Stimulated activated CD8-positive, alpha-beta memory T cell treated with anti-CD3 and anti-CD28 coated beads, Interleukin-4, amount 100 ng/mL, for 24 hours (primary cell): Measurements from ENCODE around the gene SLC35E2B.
"Not testable (repeated sequence)": the region's sequence is repeated elsewhere in the genome, so short reads cannot be mapped to it uniquely, and the experiment has no call there.

Experiments
- DNase-seq: peaks from one replicate; pipeline ENCODE4 v3.0.0-alpha.2; 2020; ENCODE audit warnings: low read depth

The SLC35E2B gene

GRCh38 chr1:1674806-1675205, 17.8 kb downstream of the SLC35E2B start:
- DNase-seq, result not testable (repeated sequence)

DNA sequence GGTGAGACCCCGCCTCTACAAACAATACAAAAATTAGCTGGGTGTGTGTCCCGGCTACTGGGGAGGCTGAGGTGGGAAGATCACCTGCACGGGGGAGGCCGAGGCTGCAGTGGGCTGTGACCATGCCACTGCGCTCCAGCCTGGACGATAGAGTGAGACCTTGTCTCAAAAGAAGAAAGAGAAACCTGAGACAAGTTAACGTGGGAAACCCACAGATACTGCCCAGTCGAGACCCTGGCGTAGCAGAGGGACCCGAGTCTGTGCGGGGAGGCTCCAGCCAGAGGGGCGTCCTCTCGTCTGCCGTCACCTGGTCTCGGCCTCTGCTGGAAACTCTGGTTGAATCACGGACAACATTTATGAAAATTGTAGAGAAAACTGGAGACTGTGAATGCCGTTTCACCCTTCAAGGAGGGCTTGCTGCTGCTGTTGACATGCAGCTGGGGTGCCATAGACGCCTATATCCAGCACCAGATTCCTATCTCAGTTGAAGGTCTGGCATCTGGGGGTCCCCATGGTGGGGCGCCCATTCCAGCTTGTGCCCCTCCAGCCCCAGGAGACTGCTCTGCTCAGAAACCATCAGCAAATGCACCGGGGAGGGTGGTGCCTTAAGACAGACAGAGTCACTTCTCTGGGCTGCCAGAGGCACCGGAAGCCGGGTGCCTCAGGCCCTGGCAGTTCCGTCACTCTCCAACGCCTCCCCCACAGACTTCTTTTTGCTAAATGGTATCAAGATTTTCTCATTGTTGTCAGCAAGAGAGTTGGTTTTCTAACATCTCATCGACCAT, 20.2 kb downstream of the SLC35E2B start:
- DNase-seq, result no peak

- DNase-seq, result no peak
Measured at GRCh38 chr1:1671365-1672119, 21.1 kb downstream of the SLC35E2B start.

- no peak for DNase-seq
Measured at GRCh38 chr1:1670866-1671265, 21.7 kb downstream of the SLC35E2B start.

- DNase-seq, result no peak
Measured at GRCh38 chr1:1669468-1670440, 22.8 kb downstream of the SLC35E2B start.

- no peak for DNase-seq
Measured at GRCh38 chr1:1666526-1666925, 26.1 kb downstream of the SLC35E2B start.

DNA sequence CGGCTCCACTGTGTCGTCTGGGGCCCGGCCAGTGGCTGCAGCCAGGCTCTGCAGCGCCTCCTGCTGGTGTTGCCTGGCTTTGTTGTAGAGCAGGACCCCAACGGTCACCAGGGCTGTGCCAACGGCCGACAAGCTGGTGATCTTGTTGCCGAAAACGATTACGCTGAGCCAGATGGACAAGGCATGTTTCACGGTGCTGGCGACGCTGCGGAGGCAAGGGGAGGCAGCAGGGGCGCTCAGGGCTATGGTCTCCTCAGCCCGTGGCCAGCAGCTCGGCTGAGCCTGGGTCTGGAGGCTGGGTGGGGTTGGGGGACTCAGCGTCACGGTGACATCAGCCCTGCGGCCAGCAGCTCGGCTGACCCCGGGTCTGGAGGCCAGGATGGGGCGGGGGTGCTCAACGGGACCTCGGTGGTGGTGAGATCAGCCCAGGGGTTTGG, 26.8 kb downstream of the SLC35E2B start:
- DNase-seq, result no peak

- no peak for DNase-seq
Measured at GRCh38 chr1:1664941-1665814, 27.4 kb downstream of the SLC35E2B start.

DNA sequence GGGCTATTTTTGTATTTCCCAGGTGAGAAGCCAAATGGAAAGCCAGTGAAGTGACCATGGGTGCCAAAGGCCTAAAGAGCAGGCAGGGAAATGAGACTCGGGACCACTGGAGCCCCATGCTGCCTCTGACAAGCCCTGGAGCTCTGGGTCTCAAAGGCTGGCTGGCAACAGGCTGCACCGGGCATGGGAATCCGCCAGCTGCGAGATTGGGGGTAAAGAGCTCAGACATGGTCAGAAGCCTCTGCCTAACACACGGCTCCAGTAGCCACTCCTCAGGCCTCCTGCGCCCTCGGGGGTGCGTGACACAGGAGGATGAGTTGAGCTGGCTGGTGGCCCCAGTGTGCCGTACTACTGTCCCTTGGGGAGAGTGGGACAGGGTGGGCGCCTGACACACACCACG, 28.3 kb downstream of the SLC35E2B start:
- DNase-seq, result not testable (repeated sequence)

GRCh38 chr1:1662830-1663560, 29.6 kb downstream of the SLC35E2B start:
- not testable (repeated sequence) for DNase-seq

GRCh38 chr1:1662392-1662791, 30.2 kb downstream of the SLC35E2B start:
- not testable (repeated sequence) for DNase-seq

GRCh38 chr1:1658583-1659549, 33.7 kb downstream of the SLC35E2B start, which contains the start of gene CDK11B:
Gene CDK11B (minus strand): TSS chr1:1659004. CDS start chr1:1657485, 1,519 bp downstream.
- DNase-seq, result peak; percentile 91

DNA sequence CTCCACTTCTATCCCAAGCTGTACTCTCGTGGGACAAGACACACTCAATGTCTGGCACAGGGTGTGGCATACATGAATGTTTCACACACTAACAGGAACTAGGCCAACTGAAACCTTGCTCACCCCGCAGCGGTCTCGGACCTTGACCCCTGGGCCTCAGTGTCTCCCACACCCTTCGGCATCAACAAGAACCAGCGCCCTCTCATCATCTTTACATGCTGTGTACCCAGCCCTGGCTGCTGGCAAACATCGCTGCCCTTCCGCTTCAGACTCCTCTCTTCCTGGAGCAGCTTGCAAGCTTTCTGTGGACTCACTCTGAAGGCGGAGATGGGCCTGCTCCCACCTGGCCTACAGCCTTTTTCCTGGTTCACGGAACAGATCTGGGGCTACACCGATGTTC, 44.3 kb downstream of the SLC35E2B start:
- not testable (repeated sequence) for DNase-seq

- DNase-seq, result not testable (repeated sequence)
Measured at GRCh38 chr1:1647567-1648241, 44.9 kb downstream of the SLC35E2B start.

GRCh38 chr1:1646326-1646725, 46.3 kb downstream of the SLC35E2B start:
- DNase-seq, result not testable (repeated sequence)

GRCh38 chr1:1640711-1641461, 51.7 kb downstream of the SLC35E2B start:
- not testable (repeated sequence) for DNase-seq

- not testable (repeated sequence) for DNase-seq
Measured at GRCh38 chr1:1640081-1640480, 52.5 kb downstream of the SLC35E2B start.

- not testable (repeated sequence) for DNase-seq
Measured at GRCh38 chr1:1639368-1639767, 53.2 kb downstream of the SLC35E2B start.
